Liver (tissue), 9 donors: Measurements from ENCODE around the gene LRP5. TPM values are rescaled to one million over a fixed set of nuclear protein-coding genes. Genes with fewer than 3 reads are reported as not detected.

ENCODE experiments used
- DNase-seq: peaks from one replicate; pipeline ENCODE4 v3.0.0-alpha.2; 2017; ENCODE audit warnings: low spot score
- H3K27ac ChIP-seq, 2 donors: one replicate each; pipeline ENCODE4 v1.7.0; 2013; ENCODE audit warnings: inconsistent platforms in 2 of 2, low read length in 2 of 2, control low read depth in 1 of 2, low read depth in 1 of 2, mild to moderate bottlenecking in 1 of 2
- H3K27me3 ChIP-seq, 4 donors: one replicate each; pipeline versions ENCODE4 v1.6.1 to v1.7.0; 2013; ENCODE audit warnings: low read length in 3 of 4, inconsistent platforms in 1 of 4, mild to moderate bottlenecking in 1 of 4, moderate library complexity in 1 of 4; ENCODE audit not compliant: control insufficient read depth in 4 of 4, insufficient read depth in 4 of 4
- H3K36me3 ChIP-seq, 4 donors: one replicate each; pipeline versions ENCODE4 v1.6.1 to v1.7.0; 2013; ENCODE audit warnings: low read length in 3 of 4, mild to moderate bottlenecking in 3 of 4, low read depth in 1 of 4, moderate library complexity in 1 of 4; ENCODE audit not compliant: control insufficient read depth in 4 of 4, insufficient read depth in 3 of 4
- H3K4me1 ChIP-seq, 4 donors: one replicate each; pipeline versions ENCODE4 v1.6.1 to v1.7.0; 2013; ENCODE audit warnings: low read length in 3 of 4, mild to moderate bottlenecking in 3 of 4, moderate library complexity in 1 of 4; ENCODE audit not compliant: control insufficient read depth in 4 of 4, insufficient read depth in 4 of 4
- H3K4me3 ChIP-seq, 3 donors: one replicate each; pipeline versions ENCODE4 v1.6.1 to v1.7.0; 2013; ENCODE audit warnings: low read length in 3 of 3, control low read depth in 1 of 3, low read depth in 1 of 3, mild to moderate bottlenecking in 1 of 3
- H3K9ac ChIP-seq, 2 donors: one replicate each; pipeline ENCODE4 v1.7.0; 2013; ENCODE audit warnings: low read length in 2 of 2, mild to moderate bottlenecking in 2 of 2, moderate library complexity in 2 of 2, control low read depth in 1 of 2, low read depth in 1 of 2
- H3K9me3 ChIP-seq, 4 donors: one replicate each; pipeline versions ENCODE4 v1.6.1 to v1.7.0; 2013; ENCODE audit warnings: low read length in 3 of 4; ENCODE audit not compliant: control insufficient read depth in 4 of 4
- EGR1 ChIP-seq, 2 donors: IDR thresholded peaks; 2 replicates each; pipeline ENCODE4 v1.6.1; 2016 to 2018; ENCODE audit warnings: antibody characterized with exemption in 2 of 2, low read depth in 2 of 2
- FOXA1 ChIP-seq: IDR thresholded peaks from 2 replicates; pipeline ENCODE4 v1.6.1; 2016; ENCODE audit warnings: antibody characterized with exemption
- FOXA2 ChIP-seq: IDR thresholded peaks from 2 replicates; pipeline ENCODE4 v1.6.1; 2016; ENCODE audit warnings: antibody characterized with exemption
- GABPA ChIP-seq, 2 donors: IDR thresholded peaks in 1 of 2; conservative IDR thresholded peaks in 1 of 2; 2 replicates each; pipeline ENCODE4 v1.6.1; 2016; ENCODE audit warnings: antibody characterized with exemption in 2 of 2, mild to moderate bottlenecking in 1 of 2, moderate library complexity in 1 of 2
- HNF4A ChIP-seq, 2 donors: conservative IDR thresholded peaks; 2 replicates each; pipeline ENCODE4 v1.6.1; 2016; ENCODE audit warnings: antibody characterized with exemption in 2 of 2, mild to moderate bottlenecking in 2 of 2
- HNF4G ChIP-seq: IDR thresholded peaks from 2 replicates; pipeline ENCODE4 v1.6.1; 2016; ENCODE audit warnings: antibody characterized with exemption
- JUND ChIP-seq, 2 donors: IDR thresholded peaks; 2 replicates each; pipeline ENCODE4 v1.6.1; 2016; ENCODE audit warnings: antibody characterized with exemption in 2 of 2
- NR2F2 ChIP-seq: IDR thresholded peaks from 2 replicates; pipeline ENCODE4 v1.6.1; 2016; ENCODE audit warnings: antibody characterized with exemption
- RAD21 ChIP-seq, 2 donors: IDR thresholded peaks; 2 replicates each; pipeline ENCODE4 v1.6.1; 2016; ENCODE audit warnings: antibody characterized with exemption in 2 of 2, mild to moderate bottlenecking in 2 of 2
- RXRA ChIP-seq, 2 donors: IDR thresholded peaks; 2 replicates each; pipeline ENCODE4 v1.6.1; 2017 to 2018; ENCODE audit warnings: antibody characterized with exemption in 2 of 2, mild to moderate bottlenecking in 1 of 2
- SP1 ChIP-seq: IDR thresholded peaks from 2 replicates; pipeline ENCODE4 v1.6.1; 2018; ENCODE audit warnings: antibody characterized with exemption, mild to moderate bottlenecking
- TAF1 ChIP-seq: conservative IDR thresholded peaks from 2 replicates; pipeline ENCODE4 v1.6.1; 2016; ENCODE audit warnings: antibody characterized with exemption, mild to moderate bottlenecking
- YY1 ChIP-seq: IDR thresholded peaks from 2 replicates; pipeline ENCODE4 v1.6.1; 2016; ENCODE audit warnings: antibody characterized with exemption, mild to moderate bottlenecking
- ZBTB33 ChIP-seq: IDR thresholded peaks from 2 replicates; pipeline ENCODE4 v1.6.1; 2016; ENCODE audit warnings: antibody characterized with exemption
- WGBS: extraction: QIAGEN DNeasy Blood & Tissue Kit; methylation state at CpG from one replicate; pipeline ENCODE4 v1.1.7; 2013; 5-methylcytosine and 5-hydroxymethylcytosine counted together
- polyA plus RNA-seq, 2 donors: library from polyadenylated mRNA; stranded (reverse) in 1 of 2; unstranded in 1 of 2; fragments of 200-250 nt in 1 of 2; fragments of >200 nt in 1 of 2; fragmentation: Nextera tagmentation in 1 of 2; extraction: Ambion mirVana in 1 of 2; gene quantifications; one replicate each; pipeline versions ENCODE4 v1.2.1 to v1.2.3, GENCODE V29; 2013 to 2015
- total RNA-seq, 2 donors: library from RNA; depleted of rRNA; stranded (reverse); fragments of >200 nt; gene quantifications; one replicate each; pipeline ENCODE4 v1.2.3, GENCODE V29; 2014
- TF ChIP-seq, protein P1 (sequence below): fragments of 150-350 bp; IDR thresholded peaks from 2 replicates; pipeline ENCODE4 v1.5.1; 2017; ENCODE audit warnings: improper control_type of control experiment, low read depth, low read length; ENCODE audit not compliant: missing input control
- TF ChIP-seq, protein P2 (sequence below): IDR thresholded peaks from 2 replicates; pipeline ENCODE4 v1.6.1; 2016; ENCODE audit warnings: antibody characterized with exemption
- TF ChIP-seq, protein P3 (sequence below): IDR thresholded peaks from 2 replicates; pipeline ENCODE4 v1.6.1; 2016; ENCODE audit warnings: antibody characterized with exemption, mild to moderate bottlenecking
- TF ChIP-seq, protein P4 (sequence below): IDR thresholded peaks from 2 replicates; pipeline ENCODE4 v1.6.1; 2016; ENCODE audit warnings: antibody characterized with exemption
- donor health status: healthy.
- donor health status: healthy.
- donor health status: healthy.
- donor health status: healthy.
- donor health status: healthy.

LRP5 gene
- total and polyA plus RNA-seq, 4 donors: 48.9 to 99.3 (median 71.3) TPM

- Histone ChIP-seq H3K9me3 (no peaks in the 10 kb centered on the region), H3K27me3 (no peaks in the 10 kb centered on the region), H3K4me1 (no peaks in the 10 kb centered on the region), H3K9ac (no peak overlapping the region), H3K27ac (no peak overlapping the region), H3K4me3 (no peak overlapping the region), H3K36me3 (peaks cover 21 to 71% (median 34%) of the 10 kb centered on the region in 4 donors)
- 89% methylated on average over 6 of the region's 6 CpGs for WGBS
- TF ChIP-seq, protein P1, sequence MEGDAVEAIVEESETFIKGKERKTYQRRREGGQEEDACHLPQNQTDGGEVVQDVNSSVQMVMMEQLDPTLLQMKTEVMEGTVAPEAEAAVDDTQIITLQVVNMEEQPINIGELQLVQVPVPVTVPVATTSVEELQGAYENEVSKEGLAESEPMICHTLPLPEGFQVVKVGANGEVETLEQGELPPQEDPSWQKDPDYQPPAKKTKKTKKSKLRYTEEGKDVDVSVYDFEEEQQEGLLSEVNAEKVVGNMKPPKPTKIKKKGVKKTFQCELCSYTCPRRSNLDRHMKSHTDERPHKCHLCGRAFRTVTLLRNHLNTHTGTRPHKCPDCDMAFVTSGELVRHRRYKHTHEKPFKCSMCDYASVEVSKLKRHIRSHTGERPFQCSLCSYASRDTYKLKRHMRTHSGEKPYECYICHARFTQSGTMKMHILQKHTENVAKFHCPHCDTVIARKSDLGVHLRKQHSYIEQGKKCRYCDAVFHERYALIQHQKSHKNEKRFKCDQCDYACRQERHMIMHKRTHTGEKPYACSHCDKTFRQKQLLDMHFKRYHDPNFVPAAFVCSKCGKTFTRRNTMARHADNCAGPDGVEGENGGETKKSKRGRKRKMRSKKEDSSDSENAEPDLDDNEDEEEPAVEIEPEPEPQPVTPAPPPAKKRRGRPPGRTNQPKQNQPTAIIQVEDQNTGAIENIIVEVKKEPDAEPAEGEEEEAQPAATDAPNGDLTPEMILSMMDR: no peak
- no peak for TF ChIP-seq TAF1
- no peak for TF ChIP-seq ZBTB33
- no peak for TF ChIP-seq NR2F2
- no peak for TF ChIP-seq YY1
- TF ChIP-seq RXRA (IDR thresholded peaks at IDR 0.05): no peak
- no peak for TF ChIP-seq RAD21 (IDR thresholded peaks at IDR 0.05)
- TF ChIP-seq FOXA1: no peak
- TF ChIP-seq, protein P2, sequence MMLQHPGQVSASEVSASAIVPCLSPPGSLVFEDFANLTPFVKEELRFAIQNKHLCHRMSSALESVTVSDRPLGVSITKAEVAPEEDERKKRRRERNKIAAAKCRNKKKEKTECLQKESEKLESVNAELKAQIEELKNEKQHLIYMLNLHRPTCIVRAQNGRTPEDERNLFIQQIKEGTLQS: no peak
- no peak for TF ChIP-seq HNF4A (conservative IDR thresholded peaks at IDR 0.05)
- TF ChIP-seq JUND (IDR thresholded peaks at IDR 0.05): no peak
- no peak for DNase-seq
These were observed 129.3 kb downstream of the LRP5 start for GRCh38 chr11:68441466-68442230.

DNA sequence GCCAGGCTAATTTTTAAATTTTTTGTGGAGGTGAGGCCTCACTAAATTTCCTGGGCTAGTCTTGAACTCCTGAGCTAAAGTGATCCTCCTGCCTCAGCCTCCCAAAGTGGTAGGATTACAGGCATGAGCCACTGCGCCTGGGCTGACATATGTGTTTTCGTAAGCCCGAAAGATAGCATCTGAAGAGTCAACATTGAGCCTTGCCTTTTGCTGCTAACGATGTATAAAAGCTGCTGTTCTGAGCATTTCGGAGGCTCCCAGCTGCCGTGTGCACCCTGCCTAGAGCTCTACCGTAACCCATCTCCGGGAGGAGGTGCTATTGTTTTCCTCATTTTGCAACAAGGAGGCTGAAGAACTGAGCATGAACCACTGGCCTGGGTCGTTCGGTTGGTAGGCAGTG is 130.0 kb downstream of the LRP5 start:
- H3K9ac ChIP-seq: no peak overlapping the region
- H3K4me3 ChIP-seq: no peak overlapping the region
- no peaks in the 10 kb centered on the region for H3K27me3 ChIP-seq
- TF ChIP-seq TAF1 (no peak), HNF4A (conservative IDR thresholded peaks at IDR 0.05) (no peak), HNF4G (no peak), RAD21 (IDR thresholded peaks at IDR 0.05) (no peak), ZBTB33 (no peak), SP1 (no peak), FOXA2 (no peak), RXRA (IDR thresholded peaks at IDR 0.05) (no peak), NR2F2 (no peak), GABPA (IDR thresholded peaks at IDR 0.05 in 1 of 2, conservative IDR thresholded peaks at IDR 0.05 in 1 of 2) (no peak), FOXA1 (no peak), EGR1 (IDR thresholded peaks at IDR 0.05; ENCODE audit: low read depth in 2 of 2) (no peak), JUND (IDR thresholded peaks at IDR 0.05) (no peak)
- TF ChIP-seq, protein P2: no peak
- TF ChIP-seq, protein P3, sequence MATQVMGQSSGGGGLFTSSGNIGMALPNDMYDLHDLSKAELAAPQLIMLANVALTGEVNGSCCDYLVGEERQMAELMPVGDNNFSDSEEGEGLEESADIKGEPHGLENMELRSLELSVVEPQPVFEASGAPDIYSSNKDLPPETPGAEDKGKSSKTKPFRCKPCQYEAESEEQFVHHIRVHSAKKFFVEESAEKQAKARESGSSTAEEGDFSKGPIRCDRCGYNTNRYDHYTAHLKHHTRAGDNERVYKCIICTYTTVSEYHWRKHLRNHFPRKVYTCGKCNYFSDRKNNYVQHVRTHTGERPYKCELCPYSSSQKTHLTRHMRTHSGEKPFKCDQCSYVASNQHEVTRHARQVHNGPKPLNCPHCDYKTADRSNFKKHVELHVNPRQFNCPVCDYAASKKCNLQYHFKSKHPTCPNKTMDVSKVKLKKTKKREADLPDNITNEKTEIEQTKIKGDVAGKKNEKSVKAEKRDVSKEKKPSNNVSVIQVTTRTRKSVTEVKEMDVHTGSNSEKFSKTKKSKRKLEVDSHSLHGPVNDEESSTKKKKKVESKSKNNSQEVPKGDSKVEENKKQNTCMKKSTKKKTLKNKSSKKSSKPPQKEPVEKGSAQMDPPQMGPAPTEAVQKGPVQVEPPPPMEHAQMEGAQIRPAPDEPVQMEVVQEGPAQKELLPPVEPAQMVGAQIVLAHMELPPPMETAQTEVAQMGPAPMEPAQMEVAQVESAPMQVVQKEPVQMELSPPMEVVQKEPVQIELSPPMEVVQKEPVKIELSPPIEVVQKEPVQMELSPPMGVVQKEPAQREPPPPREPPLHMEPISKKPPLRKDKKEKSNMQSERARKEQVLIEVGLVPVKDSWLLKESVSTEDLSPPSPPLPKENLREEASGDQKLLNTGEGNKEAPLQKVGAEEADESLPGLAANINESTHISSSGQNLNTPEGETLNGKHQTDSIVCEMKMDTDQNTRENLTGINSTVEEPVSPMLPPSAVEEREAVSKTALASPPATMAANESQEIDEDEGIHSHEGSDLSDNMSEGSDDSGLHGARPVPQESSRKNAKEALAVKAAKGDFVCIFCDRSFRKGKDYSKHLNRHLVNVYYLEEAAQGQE: no peak
- TF ChIP-seq, protein P1: no peak
- TF ChIP-seq, protein P4, sequence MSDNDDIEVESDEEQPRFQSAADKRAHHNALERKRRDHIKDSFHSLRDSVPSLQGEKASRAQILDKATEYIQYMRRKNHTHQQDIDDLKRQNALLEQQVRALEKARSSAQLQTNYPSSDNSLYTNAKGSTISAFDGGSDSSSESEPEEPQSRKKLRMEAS: no peak
- no peak overlapping the region for H3K27ac ChIP-seq
- peaks cover 17 to 68% (median 31%) of the 10 kb centered on the region in 4 donors for H3K36me3 ChIP-seq
- H3K9me3 ChIP-seq: no peaks in the 10 kb centered on the region
- WGBS: 94% methylated on average over 10 of the region's 10 CpGs
- no peak for DNase-seq
- no peaks in the 10 kb centered on the region for H3K4me1 ChIP-seq
